Karpas-422 (cell line): ENCODE results near the gene NOVA2. TPM values are rescaled to one million over a fixed set of nuclear protein-coding genes. Genes with fewer than 3 reads are reported as not detected.

ENCODE experiments used
- DNase-seq: peaks from one replicate; pipeline ENCODE4 v3.0.0-alpha.2; 2015
- H2AFZ ChIP-seq: fragments of 200-600 bp; sonication (generic); 2 replicates; pipeline ENCODE4 v1.6.1; 2014; ENCODE audit warnings: antibody characterized with exemption, low read length, mixed read lengths
- H3K27ac ChIP-seq: fragments of 200-600 bp; sonication (generic); 2 replicates; pipeline ENCODE4 v1.5.1; 2014; ENCODE audit warnings: mild to moderate bottlenecking, low read length, moderate library complexity
- H3K27me3 ChIP-seq: fragments of 200-600 bp; sonication (generic); 2 replicates; pipeline ENCODE4 v1.6.1; 2014; ENCODE audit warnings: low read length, mixed read lengths
- H3K36me3 ChIP-seq: fragments of 200-600 bp; sonication (generic); 2 replicates; pipeline ENCODE4 v1.6.1; 2014; ENCODE audit warnings: low read length, mixed read lengths; ENCODE audit not compliant: insufficient read depth
- H3K4me1 ChIP-seq: fragments of 200-600 bp; sonication (generic); 2 replicates; pipeline ENCODE4 v1.6.1; 2014; ENCODE audit warnings: mild to moderate bottlenecking, low read length, mixed read lengths
- H3K4me2 ChIP-seq: fragments of 200-600 bp; sonication (generic); 2 replicates; pipeline ENCODE4 v1.6.1; 2014; ENCODE audit warnings: low read length, low read depth, mild to moderate bottlenecking; ENCODE audit not compliant: poor library complexity, severe bottlenecking
- H3K4me3 ChIP-seq: fragments of 200-600 bp; sonication (generic); 2 replicates; pipeline ENCODE4 v1.5.1; 2014; ENCODE audit warnings: mild to moderate bottlenecking, antibody characterized with exemption, low read length, mixed read lengths
- H3K79me2 ChIP-seq: fragments of 200-600 bp; sonication (generic); 2 replicates; pipeline ENCODE4 v1.6.1; 2014; ENCODE audit warnings: mild to moderate bottlenecking, low read length, mixed read lengths
- H3K9ac ChIP-seq: fragments of 200-600 bp; sonication (generic); 2 replicates; pipeline ENCODE4 v1.6.0; 2014; ENCODE audit warnings: low read length
- H3K9me2 ChIP-seq: fragments of 200-600 bp; sonication (generic), shearing (Covaris generic); replicated peaks from 2 replicates; pipeline ENCODE4 v1.6.0; 2014; ENCODE audit warnings: mild to moderate bottlenecking, low read length, moderate library complexity; ENCODE audit not compliant: insufficient read depth
- H3K9me3 ChIP-seq: fragments of 300-700, 200-600 bp; sonication (generic); 2 replicates; pipeline ENCODE4 v1.6.1; 2014; ENCODE audit warnings: low read length, mixed read lengths
- H4K20me1 ChIP-seq: fragments of 200-600 bp; sonication (generic); 2 replicates; pipeline ENCODE4 v1.6.1; 2014; ENCODE audit warnings: mild to moderate bottlenecking, antibody characterized with exemption, low read length, low read depth; ENCODE audit not compliant: insufficient read depth
- total RNA-seq: library from RNA; depleted of rRNA; stranded (reverse); fragments of >200 nt; shearing (Covaris generic); gene quantifications from 2 replicates; pipeline ENCODE4 v1.2.3, GENCODE V29; 2014; ENCODE audit warnings: low replicate concordance

NOVA2 gene
- total RNA-seq, 1 experiment from 2014 or later, result not detected

GRCh38 chr19:45918721-45919120 lies 54.9 kb downstream of the NOVA2 start:
- H2AFZ ChIP-seq, result no peak overlapping the region
- no peaks in the 10 kb centered on the region for H3K79me2 ChIP-seq
- no peak for DNase-seq
- no peaks in the 10 kb centered on the region for H4K20me1 ChIP-seq
- H3K9me2 ChIP-seq, result no peaks in the 10 kb centered on the region
- no peak overlapping the region for H3K4me3 ChIP-seq
- H3K4me2 ChIP-seq, result no peak overlapping the region
- no peak overlapping the region for H3K27ac ChIP-seq
- H3K4me1 ChIP-seq, result no peaks in the 10 kb centered on the region
- no peaks in the 10 kb centered on the region for H3K9me3 ChIP-seq
- no peak overlapping the region for H3K9ac ChIP-seq
- H3K27me3 ChIP-seq, result no peaks in the 10 kb centered on the region
- H3K36me3 ChIP-seq, result no peaks in the 10 kb centered on the region

GRCh38 chr19:45917421-45918091 lies 56.1 kb downstream of the NOVA2 start:
- H3K27me3 ChIP-seq, result no peaks in the 10 kb centered on the region
- DNase-seq, result no peak
- no peaks in the 10 kb centered on the region for H3K79me2 ChIP-seq
- no peak overlapping the region for H3K9ac ChIP-seq
- H3K4me1 ChIP-seq, result no peaks in the 10 kb centered on the region
- H3K4me3 ChIP-seq, result no peak overlapping the region
- no peaks in the 10 kb centered on the region for H4K20me1 ChIP-seq
- H3K9me3 ChIP-seq, result no peaks in the 10 kb centered on the region
- H3K36me3 ChIP-seq, result no peaks in the 10 kb centered on the region
- no peak overlapping the region for H2AFZ ChIP-seq
- no peak overlapping the region for H3K27ac ChIP-seq
- H3K4me2 ChIP-seq, result no peak overlapping the region
- no peaks in the 10 kb centered on the region for H3K9me2 ChIP-seq

- Histone ChIP-seq H3K9ac (no peak within 1 kb of the TSS), H3K9me2 (no peaks in the 10 kb centered on the region), H3K27ac (no peak within 1 kb of the TSS), H3K4me2 (no peak within 1 kb of the TSS), H3K4me1 (no peaks in the 10 kb centered on the region), H3K27me3 (no peaks in the 10 kb centered on the region), H3K36me3 (no peaks in the 10 kb centered on the region), H3K4me3 (no peak within 1 kb of the TSS), H3K9me3 (no peaks in the 10 kb centered on the region), H2AFZ (no peak within 1 kb of the TSS), H3K79me2 (no peaks in the 10 kb centered on the region), H4K20me1 (no peaks in the 10 kb centered on the region)
- peak; percentile 85 for DNase-seq
Measured at GRCh38 chr19:45913874-45914830, 59.5 kb downstream of the NOVA2 start, which contains the start of gene NANOS2. Gene NANOS2, minus strand, starts transcription at chr19:45914778. Its CDS starts 85 bp downstream, at chr19:45914693.

GRCh38 chr19:45911291-45911690 lies 62.4 kb downstream of the NOVA2 start:
- Histone ChIP-seq H3K4me3 (no peak overlapping the region), H3K4me2 (no peak overlapping the region), H3K27me3 (no peaks in the 10 kb centered on the region), H3K9me3 (no peaks in the 10 kb centered on the region), H3K79me2 (no peaks in the 10 kb centered on the region), H3K9me2 (no peaks in the 10 kb centered on the region), H3K27ac (no peak overlapping the region), H3K36me3 (no peaks in the 10 kb centered on the region), H3K4me1 (no peaks in the 10 kb centered on the region), H4K20me1 (no peaks in the 10 kb centered on the region), H2AFZ (no peak overlapping the region), H3K9ac (no peak overlapping the region)
- no peak for DNase-seq

- no peaks in the 10 kb centered on the region for H3K9me2 ChIP-seq
- H3K4me3 ChIP-seq, result no peak overlapping the region
- DNase-seq, result no peak
- H3K4me2 ChIP-seq, result no peak overlapping the region
- no peak overlapping the region for H2AFZ ChIP-seq
- H4K20me1 ChIP-seq, result no peaks in the 10 kb centered on the region
- H3K9ac ChIP-seq, result no peak overlapping the region
- H3K4me1 ChIP-seq, result no peaks in the 10 kb centered on the region
- H3K36me3 ChIP-seq, result no peaks in the 10 kb centered on the region
- H3K27ac ChIP-seq, result no peak overlapping the region
- no peaks in the 10 kb centered on the region for H3K27me3 ChIP-seq
- no peaks in the 10 kb centered on the region for H3K79me2 ChIP-seq
- no peaks in the 10 kb centered on the region for H3K9me3 ChIP-seq
Measured at GRCh38 chr19:45908956-45909355, 64.7 kb downstream of the NOVA2 start.

GRCh38 chr19:45906221-45906620 lies 67.4 kb downstream of the NOVA2 start:
- Histone ChIP-seq H2AFZ (no peak overlapping the region), H3K4me2 (no peak overlapping the region)
- no peak for DNase-seq

GRCh38 chr19:45905011-45905410 lies 68.7 kb downstream of the NOVA2 start:
- H3K9me3 ChIP-seq, result no peaks in the 10 kb centered on the region
- H3K9me2 ChIP-seq, result no peaks in the 10 kb centered on the region
- H3K79me2 ChIP-seq, result peaks cover 22% of the 10 kb centered on the region
- no peaks in the 10 kb centered on the region for H4K20me1 ChIP-seq
- H3K36me3 ChIP-seq, result 0 out of 2 replicates have a peak, but pooled peaks cover 1% of the 10 kb centered on the region
- H3K4me1 ChIP-seq, result peaks cover 20% of the 10 kb centered on the region
- H3K27ac ChIP-seq, result no peak overlapping the region
- H2AFZ ChIP-seq, result no peak overlapping the region
- no peak overlapping the region for H3K4me3 ChIP-seq
- DNase-seq, result no peak
- H3K4me2 ChIP-seq, result no peak overlapping the region
- H3K9ac ChIP-seq, result no peak overlapping the region
- no peaks in the 10 kb centered on the region for H3K27me3 ChIP-seq

More at GRCh38 chr19:45906221-45906620, 67.4 kb downstream of the NOVA2 start:
- no peak overlapping the region for H3K27ac ChIP-seq
- no peak overlapping the region for H3K9ac ChIP-seq
- no peaks in the 10 kb centered on the region for H3K9me2 ChIP-seq
- peaks cover 10% of the 10 kb centered on the region for H3K79me2 ChIP-seq
- no peaks in the 10 kb centered on the region for H3K9me3 ChIP-seq
- H3K36me3 ChIP-seq, result no peaks in the 10 kb centered on the region
- peaks cover 11% of the 10 kb centered on the region for H3K4me1 ChIP-seq
- no peaks in the 10 kb centered on the region for H3K27me3 ChIP-seq
- no peak overlapping the region for H3K4me3 ChIP-seq
- H4K20me1 ChIP-seq, result no peaks in the 10 kb centered on the region
